Osteoblast (primary cell): ENCODE data around the gene OR8H2. TPM values are rescaled to one million over a fixed set of nuclear protein-coding genes. Genes with fewer than 3 reads are reported as not detected.

Source experiments
- DNase-seq: peaks from one replicate; pipeline ENCODE4 v3.0.0; 2011; ENCODE audit warnings: low spot score, mixed read lengths; ENCODE audit not compliant: insufficient read length; ENCODE audit errors: missing footprints
- H2AFZ ChIP-seq: 2 replicates; pipeline ENCODE4 v1.6.0; 2011; ENCODE audit warnings: mild to moderate bottlenecking, low read length
- H3K27ac ChIP-seq: 2 replicates; pipeline ENCODE4 v1.5.1; 2011; ENCODE audit warnings: mild to moderate bottlenecking, low read depth, low read length, moderate library complexity
- H3K27me3 ChIP-seq: 2 replicates; pipeline ENCODE4 v1.6.0; 2012; ENCODE audit warnings: mild to moderate bottlenecking, control low read depth, inconsistent platforms, low read length, moderate library complexity; ENCODE audit not compliant: insufficient read depth
- H3K36me3 ChIP-seq: 2 replicates; pipeline ENCODE4 v1.5.1; 2011; ENCODE audit warnings: mild to moderate bottlenecking, low read length, control low read depth, moderate library complexity; ENCODE audit not compliant: insufficient read depth
- H3K4me1 ChIP-seq: 2 replicates; pipeline ENCODE4 v1.5.1; 2011; ENCODE audit warnings: mild to moderate bottlenecking, low read length, control low read depth, moderate library complexity; ENCODE audit not compliant: insufficient read depth
- H3K4me2 ChIP-seq: 2 replicates; pipeline ENCODE4 v1.6.0; 2011; ENCODE audit warnings: mild to moderate bottlenecking, low read length; ENCODE audit not compliant: insufficient read depth
- H3K4me3 ChIP-seq: fragments of 200-600 bp; sonication (generic); 3 replicates; pipeline ENCODE4 v1.5.1; 2012; ENCODE audit warnings: mild to moderate bottlenecking, low read length, inconsistent platforms; ENCODE audit not compliant: insufficient read depth
- H3K79me2 ChIP-seq: 2 replicates; pipeline ENCODE4 v1.6.0; 2012; ENCODE audit warnings: mild to moderate bottlenecking, low read length, control low read depth, inconsistent platforms; ENCODE audit not compliant: insufficient read depth
- H3K9me3 ChIP-seq: 2 replicates; pipeline ENCODE4 v1.5.1; 2011; ENCODE audit warnings: low read depth, low read length, control low read depth
- H4K20me1 ChIP-seq: 2 replicates; pipeline ENCODE4 v1.6.0; 2012; ENCODE audit warnings: mild to moderate bottlenecking, low read length, control low read depth; ENCODE audit not compliant: insufficient read depth
- CTCF ChIP-seq: IDR thresholded peaks from 2 replicates; pipeline ENCODE4 v1.5.1; 2011; ENCODE audit warnings: mild to moderate bottlenecking, low read depth, low read length, moderate library complexity; ENCODE audit errors: extremely low read depth
- small RNA-seq: library from RNA; depleted of rRNA; stranded (forward); fragments of <200 nt; gene quantifications from one replicate; pipeline ENCODE3, GENCODE V24; 2012
- total RNA-seq: library from RNA; depleted of rRNA; stranded (reverse); fragments of >200 nt; gene quantifications from 2 replicates; pipeline ENCODE4 v1.2.3, GENCODE V29; 2012

Gene OR8H2
- total RNA-seq, 1 donor, result not detected

- H4K20me1 ChIP-seq, result no peaks in the 10 kb centered on the region
- no peak for TF ChIP-seq CTCF
- no peaks in the 10 kb centered on the region for H3K27me3 ChIP-seq
- no peak overlapping the region for H3K4me2 ChIP-seq
- no peak for DNase-seq
- no peak overlapping the region for H3K27ac ChIP-seq
- no peaks in the 10 kb centered on the region for H3K4me1 ChIP-seq
- H3K36me3 ChIP-seq, result no peaks in the 10 kb centered on the region
- H3K9me3 ChIP-seq, result no peaks in the 10 kb centered on the region
- no peaks in the 10 kb centered on the region for H3K79me2 ChIP-seq
- H3K4me3 ChIP-seq, result no peak overlapping the region
- H2AFZ ChIP-seq, result no peak overlapping the region
These were observed 47.9 kb downstream of the OR8H2 start for GRCh38 chr11:56151376-56151775.

GRCh38 chr11:56152333-56152732, 48.8 kb downstream of the OR8H2 start:
- Histone ChIP-seq H3K27ac (no peak overlapping the region), H2AFZ (no peak overlapping the region), H4K20me1 (no peaks in the 10 kb centered on the region), H3K36me3 (no peaks in the 10 kb centered on the region), H3K9me3 (no peaks in the 10 kb centered on the region), H3K4me1 (no peaks in the 10 kb centered on the region), H3K79me2 (no peaks in the 10 kb centered on the region), H3K27me3 (no peaks in the 10 kb centered on the region), H3K4me2 (no peak overlapping the region), H3K4me3 (no peak overlapping the region)
- no peak for DNase-seq
- no peak for TF ChIP-seq CTCF

Small RNA genes within 50 kb of the gene (small RNA-seq; reads per million reads assigned to genes)
- gene OR8I4P, result not detected

Other genes starting within 250 kb of the OR8H2 start
- gene TRIM51, start 220.4 kb upstream of the OR8H2 start, total RNA-seq, result not detected in 2 replicates
- not detected in 2 replicates for gene OR5W2, start 189.1 kb upstream of the OR8H2 start, total RNA-seq
- gene OR5I1, start 167.3 kb upstream of the OR8H2 start, total RNA-seq, result not detected in 2 replicates
- gene OR10AG1, start 133.7 kb upstream of the OR8H2 start, total RNA-seq, result not detected in 2 replicates
- not detected in 2 replicates for gene OR5F1, start 109.1 kb upstream of the OR8H2 start, total RNA-seq
- gene OR5AS1, start 76.0 kb upstream of the OR8H2 start, total RNA-seq, result not detected in 2 replicates
- gene OR8I2, start 10.4 kb upstream of the OR8H2 start, total RNA-seq, result not detected in 2 replicates
- gene OR8H3, start 18.7 kb downstream of the OR8H2 start, total RNA-seq, result not detected in 2 replicates
- not detected in 2 replicates for gene OR8J3, start 36.5 kb downstream of the OR8H2 start, total RNA-seq
- gene OR8K5, start 56.6 kb downstream of the OR8H2 start, total RNA-seq, result not detected in 2 replicates
- not detected in 2 replicates for gene OR5J2, start 72.9 kb downstream of the OR8H2 start, total RNA-seq
- not detected in 2 replicates for gene OR5T2, start 130.6 kb downstream of the OR8H2 start, total RNA-seq
- gene OR5T3, start 148.6 kb downstream of the OR8H2 start, total RNA-seq, result not detected in 2 replicates
- not detected in 2 replicates for gene OR5T1, start 170.5 kb downstream of the OR8H2 start, total RNA-seq
- gene OR8H1, start 188.6 kb downstream of the OR8H2 start, total RNA-seq, result not detected in 2 replicates
- gene OR8K3, start 211.5 kb downstream of the OR8H2 start, total RNA-seq, result not detected in 2 replicates
- gene OR8K1, start 242.4 kb downstream of the OR8H2 start, total RNA-seq, result not detected in 2 replicates